ENCODE results near the gene R3HCC1L.

R3HCC1L gene

GRCh38 chr10:98193037-98193436 lies 58.6 kb downstream of the R3HCC1L start:
- H3K36me3 ChIP-seq, result peaks cover 3% of the 10 kb centered on the region
- peaks cover 0 to 5% of the 10 kb centered on the region in 2 experiments for H3K4me1 ChIP-seq (ENCODE audit: control insufficient read depth in 1 of 2, insufficient read depth in 1 of 2, low read depth in 1 of 2, low read length in 1 of 2)
- H3K27me3 ChIP-seq, result no peaks in the 10 kb centered on the region
- H3K9me3 ChIP-seq, result no peaks in the 10 kb centered on the region
- TF ChIP-seq CTCF (IDR thresholded peaks at IDR 0.05), result no peak
- no peak overlapping the region for H3K4me3 ChIP-seq (ENCODE audit: low read depth in 1 of 2, low read length in 1 of 2)
- H3K27ac ChIP-seq, result no peak overlapping the region

GRCh38 chr10:98194633-98195032 lies 60.2 kb downstream of the R3HCC1L start:
- no peak overlapping the region for H3K4me3 ChIP-seq (ENCODE audit: low read depth in 1 of 2, low read length in 1 of 2)
- H3K27me3 ChIP-seq, result no peaks in the 10 kb centered on the region
- H3K36me3 ChIP-seq, result no peaks in the 10 kb centered on the region
- no peak overlapping the region for H3K27ac ChIP-seq
- TF ChIP-seq CTCF (IDR thresholded peaks at IDR 0.05), result no peak
- H3K4me1 ChIP-seq (ENCODE audit: control insufficient read depth in 1 of 2, insufficient read depth in 1 of 2, low read depth in 1 of 2, low read length in 1 of 2), result peaks cover 0 to 5% of the 10 kb centered on the region in 2 experiments
- H3K9me3 ChIP-seq, result no peaks in the 10 kb centered on the region

GRCh38 chr10:98195120-98195519 lies 60.7 kb downstream of the R3HCC1L start:
- Histone ChIP-seq H3K4me3 (ENCODE audit: low read depth in 1 of 2, low read length in 1 of 2) (no peak overlapping the region), H3K4me1 (ENCODE audit: control insufficient read depth in 1 of 2, insufficient read depth in 1 of 2, low read depth in 1 of 2, low read length in 1 of 2) (peaks cover 0 to 5% of the 10 kb centered on the region in 2 experiments), H3K27me3 (no peaks in the 10 kb centered on the region), H3K36me3 (no peaks in the 10 kb centered on the region), H3K9me3 (no peaks in the 10 kb centered on the region), H3K27ac (no peak overlapping the region)
- no peak for TF ChIP-seq CTCF (IDR thresholded peaks at IDR 0.05)

GRCh38 chr10:98196985-98197384 lies 62.5 kb downstream of the R3HCC1L start:
- Histone ChIP-seq H3K27ac (no peak overlapping the region), H3K4me3 (ENCODE audit: low read depth in 1 of 2, low read length in 1 of 2) (no peak overlapping the region), H3K27me3 (no peaks in the 10 kb centered on the region), H3K36me3 (no peaks in the 10 kb centered on the region), H3K9me3 (no peaks in the 10 kb centered on the region), H3K4me1 (ENCODE audit: control insufficient read depth in 1 of 2, insufficient read depth in 1 of 2, low read depth in 1 of 2, low read length in 1 of 2) (peaks cover 0 to 5% of the 10 kb centered on the region in 2 experiments)
- no peak for TF ChIP-seq CTCF (IDR thresholded peaks at IDR 0.05)

- no peaks in the 10 kb centered on the region for H3K27me3 ChIP-seq
- no peak overlapping the region for H3K4me3 ChIP-seq (ENCODE audit: low read depth in 1 of 2, low read length in 1 of 2)
- no peak overlapping the region for H3K27ac ChIP-seq
- H3K9me3 ChIP-seq, result no peaks in the 10 kb centered on the region
- no peak for TF ChIP-seq CTCF (IDR thresholded peaks at IDR 0.05)
- H3K36me3 ChIP-seq, result no peaks in the 10 kb centered on the region
- H3K4me1 ChIP-seq (ENCODE audit: control insufficient read depth in 1 of 2, insufficient read depth in 1 of 2, low read depth in 1 of 2, low read length in 1 of 2), result peaks cover 0 to under 1% of the 10 kb centered on the region in 2 experiments
Measured at GRCh38 chr10:98201760-98202159, 67.3 kb downstream of the R3HCC1L start.

GRCh38 chr10:98202378-98202777 lies 67.9 kb downstream of the R3HCC1L start:
- Histone ChIP-seq H3K27ac (no peak overlapping the region), H3K27me3 (no peaks in the 10 kb centered on the region), H3K9me3 (no peaks in the 10 kb centered on the region), H3K36me3 (no peaks in the 10 kb centered on the region), H3K4me3 (ENCODE audit: low read depth in 1 of 2, low read length in 1 of 2) (no peak overlapping the region), H3K4me1 (ENCODE audit: control insufficient read depth in 1 of 2, insufficient read depth in 1 of 2, low read depth in 1 of 2, low read length in 1 of 2) (no peaks in the 10 kb centered on the region)
- no peak for TF ChIP-seq CTCF (IDR thresholded peaks at IDR 0.05)
